NOMO-1 treated with dmso at 0.1 percent for 144 hours (cell line): Measurements from ENCODE around the gene APRT.
"Not testable (repeated sequence)": the region's sequence is repeated elsewhere in the genome, so short reads cannot be mapped to it uniquely, and the experiment has no call there.

Source experiments
- DNase-seq: peaks from one replicate; lab custom pipeline; 2025; ENCODE audit not compliant: unreplicated experiment; lab: John Stamatoyannopoulos, UW

APRT gene

DNA sequence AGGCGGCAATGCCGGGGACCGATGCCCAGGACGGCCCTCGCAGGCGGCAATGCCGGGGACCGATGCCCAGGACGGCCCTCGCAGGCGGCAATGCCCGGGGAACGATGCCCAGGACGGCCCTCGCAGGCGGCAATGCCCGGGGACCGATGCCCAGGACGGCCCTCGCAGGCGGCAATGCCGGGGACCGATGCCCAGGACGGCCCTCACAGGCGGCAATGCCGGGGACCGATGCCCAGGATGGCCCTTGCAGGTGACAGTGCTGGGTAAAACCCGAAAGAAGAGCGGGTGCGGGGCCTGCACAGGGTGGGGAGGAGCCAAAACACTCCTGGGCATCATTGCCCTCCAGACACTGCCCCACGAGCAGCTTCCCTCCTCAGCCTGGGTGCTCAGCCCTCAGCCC is 11.9 kb upstream of the APRT start:
- DNase-seq, result not testable (repeated sequence)

GRCh38 chr16:88822281-88823040 is 10.7 kb upstream of the APRT start:
- DNase-seq, result no peak

DNA sequence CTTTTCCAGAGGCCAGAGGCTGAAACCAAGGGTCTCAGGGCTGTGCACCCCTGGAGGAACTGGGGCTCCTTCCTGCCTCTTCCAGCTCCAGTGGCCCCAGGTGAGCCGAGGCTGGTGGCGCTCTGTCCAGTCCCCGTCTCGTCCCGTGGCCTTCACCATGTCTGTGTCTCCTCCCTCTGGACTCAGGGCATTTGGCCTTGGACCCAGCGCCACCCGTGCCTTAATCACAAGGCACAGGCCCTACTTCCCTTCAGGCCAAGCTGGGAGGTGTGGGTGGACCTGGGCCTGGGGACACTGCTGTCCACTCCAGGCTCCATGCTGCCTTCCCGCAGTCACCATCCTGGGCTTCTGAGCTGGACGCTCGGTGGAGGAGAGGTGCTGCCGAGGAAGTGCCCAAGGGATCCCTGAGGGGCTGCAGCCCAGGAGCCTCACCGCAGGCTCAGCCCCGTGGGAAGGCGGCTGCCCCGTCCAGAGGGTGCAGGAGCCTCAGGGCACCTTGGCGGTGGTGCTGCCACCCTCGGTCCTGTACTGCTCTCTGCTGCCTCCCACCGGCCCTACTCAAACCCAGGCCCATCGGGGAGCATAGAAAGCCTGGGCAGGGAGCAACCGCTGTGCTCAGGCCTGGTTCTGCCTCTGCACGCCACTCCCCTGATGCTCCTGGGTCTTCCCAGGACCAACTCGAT is 9.6 kb upstream of the APRT start:
- DNase-seq, result no peak

DNA sequence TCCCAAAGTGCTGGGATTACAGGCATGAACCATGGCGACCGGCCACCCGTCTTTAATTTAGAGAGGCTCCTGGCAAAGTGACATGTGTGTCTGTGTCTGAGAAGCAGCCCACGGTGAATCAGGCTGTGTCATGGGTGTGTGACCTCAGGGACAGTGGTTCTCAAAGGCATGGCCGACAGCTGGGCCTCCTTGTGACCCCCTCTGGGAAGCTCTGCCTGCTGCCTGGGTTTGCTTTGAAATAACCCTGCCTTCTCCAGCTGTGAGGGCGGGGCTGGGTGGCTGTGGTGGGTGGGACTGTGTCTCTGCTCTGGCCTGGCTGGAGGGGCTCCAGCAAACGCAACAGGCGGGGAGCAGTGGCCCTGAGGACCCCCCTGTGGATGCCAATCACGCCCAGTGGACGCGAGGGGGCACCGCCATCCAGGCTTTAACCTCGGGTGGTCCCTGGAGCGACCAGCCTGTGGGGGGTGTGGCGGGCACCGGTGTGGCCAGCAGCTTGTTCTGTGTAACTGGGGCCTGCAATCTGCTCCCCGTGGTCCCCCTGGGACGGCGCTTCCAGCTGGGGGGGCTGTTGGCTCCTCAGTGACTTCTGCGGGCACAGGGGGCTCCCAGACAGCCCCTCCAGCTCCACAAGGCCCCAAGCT is 8.8 kb upstream of the APRT start:
- DNase-seq, result no peak

DNA sequence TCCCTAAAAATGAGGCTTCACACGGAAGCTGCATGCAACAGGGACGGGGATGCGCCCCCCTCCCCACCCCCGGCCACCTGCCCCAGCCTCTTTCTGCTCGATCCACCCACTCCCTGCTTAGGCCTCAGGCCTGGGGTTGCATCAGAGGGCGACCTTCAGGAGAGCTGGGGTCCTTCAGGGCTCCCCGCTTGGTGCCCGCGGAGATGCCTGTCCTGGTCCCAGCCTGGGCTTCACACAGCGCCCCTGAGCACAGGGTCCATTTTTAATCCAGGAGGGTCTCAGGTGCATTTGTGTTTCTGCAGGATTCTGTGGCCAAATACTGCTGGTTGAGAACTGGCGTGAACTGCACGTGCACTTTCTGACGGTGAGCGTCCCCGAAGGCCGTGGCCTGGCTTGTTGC is 7.4 kb upstream of the APRT start:
- no peak for DNase-seq

DNA sequence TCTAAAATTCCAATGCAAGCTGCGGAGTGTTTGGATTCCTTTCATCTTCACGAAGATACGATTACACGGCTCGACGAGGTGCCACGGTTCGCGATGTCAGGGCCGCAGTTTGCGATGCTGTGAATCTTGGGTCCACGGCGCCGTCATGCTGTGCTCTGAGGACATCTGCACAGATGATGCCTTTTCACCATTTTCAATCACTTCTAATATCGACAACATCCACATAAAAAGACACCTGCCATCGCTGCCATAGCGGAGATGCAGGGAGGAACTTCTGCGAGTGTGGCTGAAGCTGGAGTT is 6.8 kb upstream of the APRT start:
- no peak for DNase-seq

DNA sequence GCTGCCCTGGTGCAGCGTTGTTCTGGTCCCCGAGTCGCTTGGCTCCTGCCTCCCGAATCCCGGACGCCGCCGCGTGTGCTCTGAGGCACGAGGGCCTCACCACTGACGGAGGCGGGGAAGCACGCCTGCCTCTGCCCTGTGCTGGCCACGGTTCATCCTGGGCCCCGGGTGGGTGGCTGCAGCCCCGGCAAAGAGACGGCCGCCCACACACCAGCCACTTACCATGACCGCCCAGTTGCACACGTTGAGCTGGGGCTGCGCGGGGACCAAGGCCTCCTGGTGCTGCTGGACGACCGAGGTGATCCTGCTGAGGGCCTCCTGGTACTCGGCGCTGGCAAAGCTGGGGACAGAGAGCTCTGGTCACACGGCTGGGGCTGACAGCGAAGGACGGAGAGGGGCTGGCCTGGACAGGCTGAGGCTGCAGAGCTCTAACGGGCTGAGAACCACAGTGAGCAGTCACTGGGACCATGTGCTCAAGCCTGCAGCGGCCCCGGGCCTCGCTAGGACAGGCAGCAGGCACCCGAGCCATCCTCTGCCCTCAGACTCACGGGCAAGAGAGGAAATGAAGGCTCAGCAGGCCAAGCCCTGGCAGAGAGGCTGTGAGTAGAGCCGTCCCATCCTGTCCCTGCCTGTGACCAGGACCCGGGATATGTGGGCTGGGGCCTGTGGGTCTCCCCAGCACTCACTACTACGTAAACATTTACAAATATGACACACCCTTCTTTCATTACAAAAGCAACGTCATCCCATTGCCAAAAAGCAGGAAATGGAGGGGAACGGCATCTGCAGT is 6.3 kb upstream of the APRT start:
- DNase-seq, result no peak

DNA sequence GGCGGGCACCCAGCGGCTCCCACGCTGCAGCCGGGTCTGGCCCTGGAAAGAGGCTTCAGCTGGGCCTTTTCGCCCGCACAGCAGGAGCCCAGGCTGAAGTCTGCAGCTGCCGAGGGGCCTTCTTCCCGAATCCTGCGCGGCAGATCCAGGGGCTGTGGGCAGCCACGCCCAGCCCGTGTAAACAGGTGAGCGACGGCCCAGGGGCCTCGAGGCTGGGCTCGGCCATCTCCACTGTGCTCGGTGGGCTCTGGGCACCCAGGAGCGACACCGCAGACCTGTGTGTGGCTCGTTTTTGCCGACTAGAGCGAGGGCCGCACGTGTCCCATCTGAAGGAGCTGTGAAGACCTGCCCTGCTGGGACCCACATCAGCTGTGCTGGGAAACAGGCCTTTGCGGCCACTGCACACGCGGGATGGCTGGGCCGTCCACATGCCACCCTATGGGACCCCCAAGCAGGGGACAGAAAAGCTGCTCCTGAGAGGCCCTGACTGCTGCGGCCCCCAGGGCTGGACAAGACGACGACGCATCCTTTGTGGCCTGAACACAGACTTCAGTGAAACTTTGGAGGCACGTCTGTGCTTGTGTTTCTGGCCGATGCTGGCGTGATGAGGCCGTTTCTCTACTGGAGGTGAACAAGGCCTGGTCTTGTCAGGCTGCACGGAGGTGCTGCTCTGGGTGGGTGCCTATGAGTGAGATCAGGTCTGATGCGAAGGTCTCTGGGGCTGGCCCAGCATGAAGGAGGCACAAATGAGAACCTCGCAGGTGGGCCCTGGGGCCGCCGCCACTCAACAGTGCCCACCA is 5.2 kb upstream of the APRT start:
- DNase-seq, result no peak

- DNase-seq, result no peak
These were observed 4.3 kb upstream of the APRT start for GRCh38 chr16:88815901-88816589.

- DNase-seq, result no peak
These were observed 3.5 kb upstream of the APRT start for GRCh38 chr16:88815227-88815626.

GRCh38 chr16:88814144-88814502 is 2.4 kb upstream of the APRT start:
- no peak for DNase-seq

- no peak for DNase-seq
These were observed 1.8 kb upstream of the APRT start for GRCh38 chr16:88813269-88814143.

DNA sequence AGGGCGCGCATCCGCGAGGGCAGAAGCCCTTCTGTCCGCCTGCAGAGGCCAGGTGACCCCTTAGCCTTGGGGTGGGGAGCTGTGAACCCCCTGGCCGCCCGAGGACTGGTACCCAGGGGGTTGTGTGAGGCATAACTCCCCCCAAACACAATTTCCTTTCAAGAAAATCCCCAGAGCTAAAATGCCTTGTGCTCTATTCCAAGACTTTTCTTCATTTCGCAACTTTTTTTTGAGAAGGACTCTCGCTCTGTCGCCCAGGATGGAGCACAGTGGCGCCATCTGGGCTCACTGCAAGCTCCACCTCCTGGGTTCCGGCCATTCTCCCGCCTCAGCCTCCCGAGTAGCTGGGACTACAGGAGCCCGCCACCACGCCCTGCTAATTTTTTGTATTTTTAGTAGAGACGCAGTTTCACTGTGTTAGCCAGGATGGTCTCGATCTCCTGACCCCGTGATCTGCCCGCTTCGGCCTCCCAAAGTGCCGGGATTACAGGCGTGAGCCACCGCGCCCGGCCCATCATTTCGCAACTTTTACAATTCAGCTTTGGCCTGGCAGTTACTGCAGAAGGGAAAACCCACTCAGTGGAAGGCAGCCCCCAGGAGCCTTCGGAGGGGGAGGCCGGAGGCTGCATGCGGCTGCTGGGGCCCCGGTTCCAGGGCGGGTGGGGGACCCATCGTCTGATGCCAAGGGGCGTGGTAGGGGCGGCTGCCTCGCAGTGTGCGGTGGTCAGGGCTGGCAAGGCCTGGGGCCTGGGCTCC is 963 bp upstream of the APRT start:
- DNase-seq, result no peak

GRCh38 chr16:88810912-88811768 is 588 bp downstream of the APRT start:
- peak; percentile 60 for DNase-seq

DNA sequence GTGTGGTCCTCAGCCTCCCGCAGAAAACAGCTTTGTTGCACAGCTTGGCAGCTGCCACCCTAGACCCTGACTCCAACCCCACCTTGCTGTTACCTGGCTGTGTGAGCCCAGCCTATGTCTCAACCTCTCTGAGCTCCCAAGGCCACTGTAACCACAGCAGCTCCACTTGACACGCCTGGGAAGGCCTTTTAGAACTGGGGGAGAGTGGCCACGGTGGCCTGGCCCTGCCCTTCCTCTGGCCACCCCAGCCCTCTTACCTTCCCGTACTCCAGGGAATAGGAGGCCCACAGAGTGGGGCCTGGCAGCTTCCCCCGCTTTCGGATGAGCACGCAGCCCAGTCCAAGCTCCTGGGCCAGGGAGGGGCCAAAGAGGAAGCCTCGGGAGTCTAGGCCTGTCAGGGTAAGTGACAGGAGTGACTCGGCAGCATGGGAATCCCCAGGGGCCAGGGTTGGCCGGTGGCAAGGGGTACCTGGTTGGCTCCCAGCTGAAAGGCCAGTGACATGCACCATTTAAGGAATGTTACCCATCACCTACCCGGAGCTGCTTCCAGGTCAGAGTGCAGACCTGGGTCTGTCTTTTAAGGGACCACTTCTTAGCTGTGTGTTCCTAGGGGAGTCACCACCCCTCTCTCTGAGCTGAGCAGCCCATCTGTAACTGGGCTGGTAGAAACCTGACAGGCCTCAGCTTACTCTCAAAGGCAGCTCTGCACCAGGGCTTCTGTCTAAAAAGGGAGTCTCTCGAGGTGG is 1.4 kb downstream of the APRT start:
- peak; percentile 41 for DNase-seq

- DNase-seq, result no peak
These were observed 2.0 kb downstream of the APRT start for GRCh38 chr16:88809676-88810165.
